Aorta (tissue), 5 donors: Measurements from ENCODE around the gene BCOR. TPM values are rescaled to one million over a fixed set of nuclear protein-coding genes. Genes with fewer than 3 reads are reported as not detected.

Experiments used
- ATAC-seq: fragments of 200-7000 bp; cut with Tn5 transposase; one replicate; pipeline ENCODE4 v1.9.1; 2022; ENCODE audit warnings: moderate library complexity; ENCODE audit not compliant: low FRiP score
- DNase-seq, 2 donors: peaks; one replicate each; pipeline ENCODE4 v3.0.0-alpha.2; 2020
- H3K27ac ChIP-seq, 2 donors: one replicate each; pipeline ENCODE4 v1.5.1; 2013; ENCODE audit warnings: low read length in 2 of 2, mild to moderate bottlenecking in 2 of 2, moderate library complexity in 2 of 2, control low read depth in 1 of 2, inconsistent platforms in 1 of 2, low read depth in 1 of 2
- H3K27me3 ChIP-seq, 2 donors: one replicate each; pipeline ENCODE4 v1.6.1; 2013; ENCODE audit warnings: control low read depth in 1 of 2, low read length in 1 of 2, mild to moderate bottlenecking in 1 of 2, moderate library complexity in 1 of 2; ENCODE audit not compliant: insufficient read depth in 2 of 2, control insufficient read depth in 1 of 2
- H3K36me3 ChIP-seq, 2 donors: one replicate each; pipeline ENCODE4 v1.6.1; 2013; ENCODE audit warnings: control low read depth in 1 of 2, low read length in 1 of 2, mild to moderate bottlenecking in 1 of 2; ENCODE audit not compliant: insufficient read depth in 2 of 2, control insufficient read depth in 1 of 2
- H3K4me1 ChIP-seq, 2 donors: one replicate each; pipeline ENCODE4 v1.6.1; 2013; ENCODE audit warnings: low read length in 2 of 2, control low read depth in 1 of 2, mild to moderate bottlenecking in 1 of 2, moderate library complexity in 1 of 2; ENCODE audit not compliant: insufficient read depth in 2 of 2, control insufficient read depth in 1 of 2
- H3K4me3 ChIP-seq, 2 donors: one replicate each; pipeline ENCODE4 v1.5.1; 2013; ENCODE audit warnings: low read length in 2 of 2, control low read depth in 1 of 2, mild to moderate bottlenecking in 1 of 2
- H3K9me3 ChIP-seq: one replicate; pipeline ENCODE4 v1.6.1; 2013; ENCODE audit warnings: mild to moderate bottlenecking, low read length; ENCODE audit not compliant: control insufficient read depth
- WGBS, 2 donors: extraction: QIAGEN DNeasy Blood & Tissue Kit; methylation state at CpG; one replicate each; pipeline ENCODE4 v1.1.7; 2013; 5-methylcytosine and 5-hydroxymethylcytosine counted together
- intact Hi-C, 2 donors: fragments of 100-400 bp; cut with DNase I; formaldehyde crosslinking; loops; one replicate each; pipeline versions ENCODE4 v1.14.2 to v1.15.0; 2022
- polyA plus RNA-seq, 2 donors: library from polyadenylated mRNA; stranded (reverse); fragments of 200-250 nt; gene quantifications; one replicate each; pipeline ENCODE4 v1.2.3, GENCODE V29; 2013
- total RNA-seq, 2 donors: library from RNA; stranded (reverse); fragmentation: NEBNext Ultra II Directional; extraction: Animal tissue kit (Norgen Biotek cat#: 25700); gene quantifications; one replicate each; pipeline ENCODE4 v1.2.1, GENCODE V29; 2021
- donor health status: healthy with polysubstance abuse.
- donor health status: Bipolar disorder and iron deficiency.
- donor health status: DM: no; HTN: no; CAD: no.
- donor health status: DM: no; HTN: no; CAD: no.
- donor health status: DM: yes; HTN: yes; CAD: no.

The BCOR gene
- total and polyA plus RNA-seq, 4 donors, result 8.3 to 46.7 (median 17.4) TPM

DNA sequence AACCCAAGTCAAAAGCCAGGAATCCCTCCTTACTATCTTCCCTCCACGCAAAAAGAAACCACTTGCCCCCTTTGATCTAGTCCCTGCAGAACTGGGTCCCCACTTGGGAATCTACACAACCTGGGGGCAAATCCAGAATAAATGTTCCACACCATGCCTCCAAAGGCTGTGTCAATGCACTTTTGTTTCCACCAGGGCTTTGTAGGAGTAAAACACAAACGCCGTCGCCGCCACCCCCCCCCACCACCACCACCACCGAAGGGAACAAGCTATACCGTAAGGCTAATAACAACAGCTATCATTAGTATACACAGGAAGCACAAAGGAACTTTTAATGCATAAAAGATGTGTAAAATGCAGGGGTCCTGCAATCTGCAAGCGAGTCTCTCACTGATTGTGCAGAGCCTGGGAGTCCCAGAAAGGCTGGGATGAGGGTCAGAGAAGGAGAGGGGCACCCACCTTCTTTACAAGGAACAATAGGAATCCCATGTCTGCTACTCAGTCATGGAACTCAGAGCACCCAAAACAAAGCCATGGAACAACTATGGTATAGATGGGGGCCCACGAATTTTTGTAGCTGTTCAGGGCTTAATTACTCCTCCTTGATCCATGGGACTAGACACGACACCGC, 13.2 kb downstream of the BCOR start:
- 14 to 21% methylated on average over 11 of the region's 11 CpGs for WGBS, 2 donors
- ATAC-seq, result no peak
- H3K27me3 ChIP-seq, result no peaks in the 10 kb centered on the region
- H3K27ac ChIP-seq, result no peak overlapping the region
- H3K4me1 ChIP-seq, result no peaks in the 10 kb centered on the region
- H3K4me3 ChIP-seq, result no peak overlapping the region
- no peaks in the 10 kb centered on the region for H3K36me3 ChIP-seq
- no peak for DNase-seq
- intact Hi-C loops, result loop anchor here (5.0 to 10.0 kb wide), 3 partner anchors 180 to 357 kb away; no protein-coding TSS in a partner anchor
- no peaks in the 10 kb centered on the region for H3K9me3 ChIP-seq

DNA sequence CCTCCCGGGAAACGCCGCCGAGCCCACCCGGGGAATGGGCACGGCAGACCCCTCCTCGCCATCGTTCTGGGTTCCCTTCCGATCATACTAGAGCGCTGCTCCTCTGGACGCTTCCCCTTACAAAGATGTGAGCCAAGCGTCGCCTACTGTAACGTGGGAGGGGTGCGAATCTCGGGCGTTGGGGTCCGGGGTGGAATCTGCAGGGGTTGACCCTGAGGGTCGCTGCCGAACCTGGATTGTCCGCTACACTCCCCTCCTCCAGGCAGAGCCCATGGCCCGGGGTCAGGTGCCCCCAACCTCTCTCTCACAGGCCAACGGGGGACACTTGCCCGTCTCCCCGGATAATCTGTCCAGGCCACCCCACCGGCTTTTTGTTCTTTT, 13.8 kb downstream of the BCOR start:
- Histone ChIP-seq H3K9me3 (no peaks in the 10 kb centered on the region), H3K27ac (no peak overlapping the region), H3K27me3 (no peaks in the 10 kb centered on the region), H3K4me3 (no peak overlapping the region), H3K4me1 (no peaks in the 10 kb centered on the region), H3K36me3 (no peaks in the 10 kb centered on the region)
- DNase-seq (no peak), ATAC-seq (no peak)
- intact Hi-C loops, result loop anchor here (10.0 kb wide), 2 partner anchors 179 to 349 kb away; no protein-coding TSS in a partner anchor
- 14 to 15% methylated on average over 26 of the region's 26 CpGs for WGBS, 2 donors

DNA sequence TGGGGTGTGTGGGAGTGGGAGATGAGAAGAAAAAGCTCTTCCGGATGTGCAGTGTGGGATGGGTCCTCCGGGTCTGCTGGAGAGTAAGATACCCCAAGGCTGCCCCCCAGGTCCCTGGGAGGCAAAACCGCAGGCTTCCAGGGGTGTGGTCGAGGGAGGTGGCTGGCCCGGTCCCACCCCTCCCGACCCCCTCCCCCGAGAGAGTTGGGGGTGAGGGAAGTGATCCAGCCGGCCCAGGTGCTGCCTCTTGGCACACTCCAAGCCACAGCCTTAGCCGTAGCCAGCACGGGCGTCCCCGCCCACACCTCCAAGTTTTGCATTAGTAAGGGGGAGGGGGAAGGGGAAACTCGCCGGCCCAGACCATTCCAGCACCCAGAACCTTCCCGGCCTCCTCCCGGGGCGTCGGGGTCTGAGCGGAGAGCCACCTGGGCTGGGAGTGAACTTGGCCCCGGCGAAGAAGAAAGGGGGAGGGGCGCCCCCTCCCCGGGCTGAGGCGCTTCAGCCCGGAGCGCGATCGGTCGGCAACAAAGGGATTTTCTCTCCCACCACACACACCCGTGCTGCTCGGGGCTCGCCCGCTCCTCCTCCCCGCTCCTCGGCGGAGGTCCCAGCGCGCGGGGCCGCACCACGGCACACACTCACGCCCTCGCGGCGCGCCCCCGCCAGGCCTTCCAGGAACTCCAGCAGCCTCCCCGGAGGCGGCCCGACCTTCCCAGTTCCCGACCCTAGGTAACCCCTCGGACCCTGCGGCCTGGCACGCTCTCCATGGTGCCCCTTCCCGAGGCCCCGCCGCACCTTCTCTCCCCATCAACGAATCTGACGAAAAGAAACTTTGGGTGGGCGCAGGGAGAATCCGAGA, 14.4 kb downstream of the BCOR start:
- no peaks in the 10 kb centered on the region for H3K9me3 ChIP-seq
- ATAC-seq (peak; percentile 51), DNase-seq (peak in 1 of 2 donors; percentile 81)
- intact Hi-C loops, result loop anchor here (10.0 kb wide), 2 partner anchors 179 to 349 kb away; no protein-coding TSS in a partner anchor
- H3K27ac ChIP-seq, result no peak overlapping the region
- H3K36me3 ChIP-seq, result no peaks in the 10 kb centered on the region
- no peaks in the 10 kb centered on the region for H3K4me1 ChIP-seq
- no peak overlapping the region for H3K4me3 ChIP-seq
- 3 to 6% methylated on average over 51 to 61 of the region's 61 CpGs for WGBS, 2 donors
- H3K27me3 ChIP-seq, result no peaks in the 10 kb centered on the region

DNA sequence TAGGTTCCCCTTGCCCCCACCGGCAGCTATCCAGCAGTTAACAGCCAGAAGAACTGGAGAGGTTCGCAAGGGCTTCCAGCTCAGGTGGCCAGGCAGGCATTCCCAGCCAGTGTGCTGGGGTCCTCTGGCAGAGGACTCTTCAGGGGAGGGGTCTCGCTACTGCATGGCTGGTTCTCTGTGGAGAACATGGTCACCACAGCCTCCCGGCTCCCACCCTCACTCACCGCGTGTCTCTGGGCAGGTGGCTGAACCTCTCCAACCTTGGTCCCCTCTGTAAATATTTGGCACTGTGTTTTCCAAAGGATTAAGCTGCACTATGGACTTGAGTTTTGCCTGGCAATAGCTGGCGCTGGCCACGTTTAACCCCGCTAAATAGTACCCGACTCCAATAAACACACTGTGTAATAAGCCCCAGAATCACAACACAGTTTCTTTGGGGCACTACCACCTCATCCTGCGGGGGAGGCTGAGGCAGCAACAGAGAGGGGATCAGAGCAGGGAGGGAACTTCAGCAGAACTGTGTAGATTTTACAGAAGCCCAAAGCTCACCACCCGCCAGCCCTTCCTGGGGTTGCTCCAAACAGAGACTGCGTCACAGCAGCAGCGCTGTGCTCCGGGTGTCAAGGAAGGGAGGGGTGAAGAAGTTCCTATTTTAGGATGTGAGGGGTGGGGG, 15.2 kb downstream of the BCOR start:
- 23 to 36% methylated on average over 15 of the region's 15 CpGs for WGBS, 2 donors
- H3K36me3 ChIP-seq, result no peaks in the 10 kb centered on the region
- DNase-seq (peak; percentile 70 to 83), ATAC-seq (peak; percentile 24)
- H3K27ac ChIP-seq, result no peak overlapping the region
- H3K4me3 ChIP-seq, result no peak overlapping the region
- H3K4me1 ChIP-seq, result no peaks in the 10 kb centered on the region
- no peaks in the 10 kb centered on the region for H3K27me3 ChIP-seq
- intact Hi-C loops, result loop anchor here (10.0 kb wide), 2 partner anchors 178 to 348 kb away; no protein-coding TSS in a partner anchor
- H3K9me3 ChIP-seq, result no peaks in the 10 kb centered on the region

DNA sequence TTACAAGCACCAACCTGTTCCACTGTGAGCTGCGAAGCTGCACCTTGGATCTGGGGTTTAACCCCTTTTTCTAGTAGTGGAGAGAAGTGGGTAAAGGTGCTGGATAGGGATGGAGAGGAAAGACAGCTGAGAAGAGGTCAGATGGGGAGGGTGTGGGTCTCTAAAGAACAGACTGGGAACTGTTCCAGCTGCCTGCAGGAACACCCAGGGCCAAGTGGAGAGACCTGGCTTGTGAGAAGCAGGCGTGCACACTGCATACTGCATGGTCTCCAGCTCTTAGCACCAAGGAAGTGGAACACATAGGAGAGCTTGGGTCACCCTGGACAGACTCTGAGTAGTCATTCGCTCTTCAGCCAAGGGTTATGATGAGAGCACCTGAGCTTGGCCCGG, 16.1 kb downstream of the BCOR start:
- no peaks in the 10 kb centered on the region for H3K27me3 ChIP-seq
- no peak overlapping the region for H3K4me3 ChIP-seq
- H3K27ac ChIP-seq, result no peak overlapping the region
- intact Hi-C loops, result loop anchor here (10.0 kb wide), 2 partner anchors 177 to 347 kb away; no protein-coding TSS in a partner anchor
- H3K9me3 ChIP-seq, result no peaks in the 10 kb centered on the region
- ATAC-seq, result no peak
- no peaks in the 10 kb centered on the region for H3K36me3 ChIP-seq
- no peaks in the 10 kb centered on the region for H3K4me1 ChIP-seq
- DNase-seq, result no peak
- WGBS, 2 donors, result 18 to 39% methylated on average over 4 of the region's 4 CpGs

DNA sequence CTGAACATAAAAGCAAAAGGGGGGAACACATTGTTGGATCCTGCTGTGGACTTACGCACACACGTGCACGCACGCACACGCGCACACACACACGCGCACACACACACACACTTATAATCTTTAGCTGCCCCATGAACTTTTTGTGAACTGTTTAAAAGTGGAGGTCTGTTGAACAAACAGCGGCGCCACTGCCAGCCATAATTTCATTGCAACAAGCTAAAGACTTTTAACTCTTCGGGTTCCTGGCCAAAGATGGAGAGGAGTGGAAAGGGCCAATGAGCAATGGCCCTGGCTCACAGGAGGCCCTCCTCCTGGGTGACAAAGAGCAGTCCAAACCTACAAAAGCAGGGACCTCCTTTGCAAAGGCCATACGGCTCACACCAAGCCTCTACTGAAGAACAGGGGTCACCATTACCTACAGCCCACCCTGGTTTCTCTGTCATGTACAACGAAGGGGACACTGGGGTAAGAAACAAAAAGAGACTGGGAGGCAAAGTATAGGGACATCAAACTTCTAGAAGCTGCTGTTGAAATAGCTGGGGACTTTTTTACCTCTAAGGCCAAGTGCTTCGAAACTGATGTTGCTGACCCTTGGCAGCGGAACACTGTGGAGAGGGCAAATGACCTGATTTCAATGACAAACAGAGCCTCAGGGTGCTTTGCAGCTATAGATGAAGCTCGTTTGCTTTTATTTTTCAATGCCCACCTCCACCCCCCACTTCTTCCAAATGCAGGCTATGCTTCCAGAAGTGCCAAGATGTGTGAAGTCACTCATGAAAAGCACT, 16.7 kb downstream of the BCOR start:
- H3K4me1 ChIP-seq, result no peaks in the 10 kb centered on the region
- H3K36me3 ChIP-seq, result no peaks in the 10 kb centered on the region
- WGBS, 2 donors, result 57 to 71% methylated on average over 16 of the region's 16 CpGs
- H3K27ac ChIP-seq, result no peak overlapping the region
- H3K4me3 ChIP-seq, result no peak overlapping the region
- ATAC-seq, result no peak
- no peaks in the 10 kb centered on the region for H3K9me3 ChIP-seq
- intact Hi-C loops, result loop anchor here (10.0 kb wide), 2 partner anchors 176 to 346 kb away; no protein-coding TSS in a partner anchor
- no peaks in the 10 kb centered on the region for H3K27me3 ChIP-seq
- DNase-seq, result no peak

DNA sequence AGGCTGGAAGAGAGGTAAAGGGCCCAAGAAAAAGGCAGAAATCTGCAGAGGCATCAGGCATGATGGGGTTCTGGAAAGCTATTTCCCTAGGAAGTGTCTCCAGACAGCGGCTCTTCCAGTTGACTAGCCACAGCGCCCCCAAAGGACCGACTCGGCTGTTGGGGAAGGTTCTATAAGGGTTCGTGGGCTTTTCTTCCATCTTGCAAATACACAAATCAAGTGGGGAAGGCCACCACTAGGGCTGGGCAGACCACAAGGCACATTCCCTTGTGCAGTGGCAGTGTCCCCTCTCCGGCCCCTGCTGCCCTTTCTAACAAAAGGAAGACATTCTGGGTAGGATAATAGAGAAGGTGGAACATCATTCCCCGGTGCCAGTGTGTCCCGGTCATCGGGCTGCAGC, 18.2 kb downstream of the BCOR start:
- H3K27ac ChIP-seq, result no peak overlapping the region
- ATAC-seq (no peak), DNase-seq (peak in 1 of 2 donors; percentile 9)
- H3K36me3 ChIP-seq, result no peaks in the 10 kb centered on the region
- H3K27me3 ChIP-seq, result no peaks in the 10 kb centered on the region
- H3K4me3 ChIP-seq, result no peak overlapping the region
- intact Hi-C loops, result no loop called here
- WGBS, 2 donors, result 61 to 86% methylated on average over 9 of the region's 9 CpGs
- no peaks in the 10 kb centered on the region for H3K9me3 ChIP-seq
- no peaks in the 10 kb centered on the region for H3K4me1 ChIP-seq
